ENCODE measurements around the gene PRKCH.

The PRKCH gene

GRCh38 chr14:61589691-61590581 lies 268.6 kb downstream of the PRKCH start:
- H3K27ac ChIP-seq: no peak overlapping the region
- TF ChIP-seq CTCF (IDR thresholded peaks at IDR 0.05) (no peak), ZFX (IDR thresholded peaks at IDR 0.05; ENCODE audit: borderline replicate concordance) (no peak)

DNA sequence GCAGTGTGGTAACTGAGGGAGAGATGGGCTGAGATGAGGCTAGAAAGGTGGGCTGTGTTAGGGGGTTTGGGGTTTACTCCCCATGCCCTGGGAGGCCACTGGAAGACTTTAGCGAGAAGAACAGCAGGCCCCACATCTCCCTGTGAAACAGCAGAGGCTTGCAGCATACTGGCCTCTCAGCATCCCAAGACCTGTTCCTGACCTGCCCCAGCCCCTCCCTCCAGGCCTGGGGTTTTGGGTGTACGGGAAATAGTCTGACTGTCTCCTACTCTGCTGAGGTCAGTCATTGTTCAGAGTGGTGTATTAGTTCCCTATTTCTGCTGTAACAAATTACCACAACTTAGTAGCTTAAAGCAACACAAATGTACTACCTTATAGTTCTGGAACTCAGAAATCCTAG lies 270.5 kb downstream of the PRKCH start:
- TF ChIP-seq CTCF (IDR thresholded peaks at IDR 0.05): no peak
- no peak for TF ChIP-seq ZFX (IDR thresholded peaks at IDR 0.05; ENCODE audit: borderline replicate concordance)
- no peak overlapping the region for H3K27ac ChIP-seq

- no peak overlapping the region for H3K27ac ChIP-seq
- TF ChIP-seq ZFX (IDR thresholded peaks at IDR 0.05; ENCODE audit: borderline replicate concordance): no peak
- TF ChIP-seq CTCF (IDR thresholded peaks at IDR 0.05): no peak
Measured at GRCh38 chr14:61593330-61593729, 272.0 kb downstream of the PRKCH start.

DNA sequence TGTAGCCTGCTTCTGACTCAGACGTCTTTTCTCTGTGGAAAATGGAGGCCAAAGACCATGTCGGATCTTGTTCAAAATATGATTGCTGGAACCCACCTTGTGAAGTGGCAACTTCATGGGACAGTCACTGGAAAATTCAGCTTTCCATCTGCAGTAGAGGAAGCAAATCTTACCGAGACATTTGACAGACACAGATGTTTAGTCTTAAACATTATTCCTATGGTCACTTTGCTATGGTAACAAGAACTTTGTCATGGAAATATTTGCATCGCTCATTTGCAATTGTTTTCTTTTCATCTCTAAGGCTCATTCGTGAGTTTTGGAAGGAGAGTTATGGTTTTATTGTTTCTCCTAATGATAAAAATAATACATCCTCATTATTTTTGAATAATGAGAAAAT lies 275.6 kb downstream of the PRKCH start:
- no peak overlapping the region for H3K27ac ChIP-seq
- TF ChIP-seq CTCF (IDR thresholded peaks at IDR 0.05) (no peak), ZFX (IDR thresholded peaks at IDR 0.05; ENCODE audit: borderline replicate concordance) (no peak)

DNA sequence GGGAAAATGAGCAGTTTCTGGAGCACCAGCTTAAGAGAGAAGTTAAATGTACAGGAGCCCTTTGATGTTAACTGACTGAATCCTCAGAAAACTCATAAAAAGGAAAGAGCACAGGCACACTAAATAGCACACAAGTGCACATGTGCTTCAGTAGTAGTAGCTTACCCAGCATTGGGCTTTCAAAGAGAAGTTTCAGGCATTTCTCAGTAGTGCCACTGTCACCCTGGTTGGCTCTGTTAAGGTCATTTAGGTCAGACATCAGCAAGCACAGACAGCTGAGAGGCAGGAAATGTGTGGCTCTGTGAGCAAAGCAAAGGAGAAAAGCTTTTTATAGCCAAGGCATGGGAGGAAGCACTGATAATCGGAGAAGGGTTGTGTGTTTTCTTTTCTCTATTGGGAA lies 277.6 kb downstream of the PRKCH start:
- no peak for TF ChIP-seq ZFX (IDR thresholded peaks at IDR 0.05; ENCODE audit: borderline replicate concordance)
- no peak for TF ChIP-seq CTCF (IDR thresholded peaks at IDR 0.05)

DNA sequence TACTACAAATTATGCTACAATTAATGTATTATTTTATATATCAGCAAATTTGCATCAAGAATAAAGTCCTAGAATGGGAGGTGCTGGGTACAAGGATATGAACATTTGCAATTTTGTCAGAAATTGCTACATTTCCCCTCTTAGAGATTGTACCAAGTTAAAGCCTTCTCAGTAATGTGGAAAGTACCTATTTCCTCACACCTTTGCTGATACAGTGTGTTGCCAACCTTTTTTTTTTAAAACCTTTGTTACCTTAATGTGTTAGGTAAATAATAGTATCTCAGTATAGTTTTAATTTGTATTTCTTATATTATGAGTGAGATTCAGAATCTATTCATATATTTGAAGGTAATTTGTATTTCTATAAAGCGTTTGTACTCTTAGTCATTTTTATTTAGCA lies 278.6 kb downstream of the PRKCH start:
- no peak for TF ChIP-seq ZFX (IDR thresholded peaks at IDR 0.05; ENCODE audit: borderline replicate concordance)
- TF ChIP-seq CTCF (IDR thresholded peaks at IDR 0.05): no peak
- H3K27ac ChIP-seq: no peak overlapping the region

More for the DNA sequence above, 277.6 kb downstream of the PRKCH start:
- no peak overlapping the region for H3K27ac ChIP-seq

Measured in 22Rv1 (cell line).